ENCODE measurements around the gene CFAP65. TPM values are rescaled to one million over a fixed set of nuclear protein-coding genes. Genes with fewer than 3 reads are reported as not detected.

CFAP65 gene
- total RNA-seq, 1 donor from 2014 or later: 0.93 TPM

DNA sequence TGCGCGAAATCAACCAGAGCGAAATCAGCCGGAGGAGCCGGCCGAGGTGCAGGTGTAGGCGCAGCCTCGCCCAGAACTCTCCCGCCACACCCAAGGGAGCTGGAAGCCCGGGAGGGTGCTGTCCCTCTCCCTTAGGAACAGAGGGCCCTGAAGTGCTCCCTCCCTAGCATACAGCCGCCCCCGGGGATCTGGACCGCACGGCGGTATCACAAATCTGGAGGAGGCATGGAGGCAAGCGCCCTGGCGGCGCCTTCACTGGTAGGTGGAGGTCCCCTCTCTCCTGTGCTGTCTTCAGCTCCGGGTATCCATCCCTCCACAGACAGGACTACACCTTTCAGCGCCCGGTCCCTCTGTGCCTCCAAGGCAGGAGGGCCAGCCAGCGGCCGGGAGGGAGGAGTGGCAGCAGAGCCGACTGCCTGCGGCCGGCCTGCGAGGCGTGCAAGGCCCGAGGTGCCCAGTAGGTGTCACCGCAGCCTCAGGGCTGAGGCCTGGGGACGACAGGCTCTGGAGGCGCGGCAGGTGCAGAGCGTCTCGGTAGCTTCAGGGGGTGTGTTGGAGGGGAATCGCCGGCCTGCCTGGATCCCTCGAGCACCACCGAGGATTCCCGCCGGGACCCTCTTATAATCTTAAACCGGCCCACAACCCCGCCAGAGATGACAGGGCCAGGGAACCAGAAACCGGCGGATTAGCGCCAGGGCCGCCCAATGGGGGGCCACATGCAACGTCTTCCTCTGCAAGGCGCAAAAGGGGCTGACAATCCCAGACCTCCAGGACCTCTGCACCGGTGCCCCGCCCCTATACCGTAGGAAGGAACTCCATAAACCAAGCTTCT, 16.6 kb upstream of the CFAP65 start:
- DNase-seq (ENCODE audit: low read depth, low spot score): peak; percentile 62
- Mint-ChIP-seq H3K36me3 (ENCODE audit: low read depth) (no peaks in the 10 kb centered on the region), H3K27ac (ENCODE audit: unreplicated experiment) (no peak overlapping the region), H3K27me3 (ENCODE audit: low read depth) (peaks cover 83% of the 10 kb centered on the region), H3K4me3 (no peak overlapping the region), H3K4me1 (no peaks in the 10 kb centered on the region), H3K9me3 (no peaks in the 10 kb centered on the region)
- TF ChIP-seq, protein P1, sequence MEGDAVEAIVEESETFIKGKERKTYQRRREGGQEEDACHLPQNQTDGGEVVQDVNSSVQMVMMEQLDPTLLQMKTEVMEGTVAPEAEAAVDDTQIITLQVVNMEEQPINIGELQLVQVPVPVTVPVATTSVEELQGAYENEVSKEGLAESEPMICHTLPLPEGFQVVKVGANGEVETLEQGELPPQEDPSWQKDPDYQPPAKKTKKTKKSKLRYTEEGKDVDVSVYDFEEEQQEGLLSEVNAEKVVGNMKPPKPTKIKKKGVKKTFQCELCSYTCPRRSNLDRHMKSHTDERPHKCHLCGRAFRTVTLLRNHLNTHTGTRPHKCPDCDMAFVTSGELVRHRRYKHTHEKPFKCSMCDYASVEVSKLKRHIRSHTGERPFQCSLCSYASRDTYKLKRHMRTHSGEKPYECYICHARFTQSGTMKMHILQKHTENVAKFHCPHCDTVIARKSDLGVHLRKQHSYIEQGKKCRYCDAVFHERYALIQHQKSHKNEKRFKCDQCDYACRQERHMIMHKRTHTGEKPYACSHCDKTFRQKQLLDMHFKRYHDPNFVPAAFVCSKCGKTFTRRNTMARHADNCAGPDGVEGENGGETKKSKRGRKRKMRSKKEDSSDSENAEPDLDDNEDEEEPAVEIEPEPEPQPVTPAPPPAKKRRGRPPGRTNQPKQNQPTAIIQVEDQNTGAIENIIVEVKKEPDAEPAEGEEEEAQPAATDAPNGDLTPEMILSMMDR (conservative IDR thresholded peaks at IDR 0.05): peak; percentile 81

DNA sequence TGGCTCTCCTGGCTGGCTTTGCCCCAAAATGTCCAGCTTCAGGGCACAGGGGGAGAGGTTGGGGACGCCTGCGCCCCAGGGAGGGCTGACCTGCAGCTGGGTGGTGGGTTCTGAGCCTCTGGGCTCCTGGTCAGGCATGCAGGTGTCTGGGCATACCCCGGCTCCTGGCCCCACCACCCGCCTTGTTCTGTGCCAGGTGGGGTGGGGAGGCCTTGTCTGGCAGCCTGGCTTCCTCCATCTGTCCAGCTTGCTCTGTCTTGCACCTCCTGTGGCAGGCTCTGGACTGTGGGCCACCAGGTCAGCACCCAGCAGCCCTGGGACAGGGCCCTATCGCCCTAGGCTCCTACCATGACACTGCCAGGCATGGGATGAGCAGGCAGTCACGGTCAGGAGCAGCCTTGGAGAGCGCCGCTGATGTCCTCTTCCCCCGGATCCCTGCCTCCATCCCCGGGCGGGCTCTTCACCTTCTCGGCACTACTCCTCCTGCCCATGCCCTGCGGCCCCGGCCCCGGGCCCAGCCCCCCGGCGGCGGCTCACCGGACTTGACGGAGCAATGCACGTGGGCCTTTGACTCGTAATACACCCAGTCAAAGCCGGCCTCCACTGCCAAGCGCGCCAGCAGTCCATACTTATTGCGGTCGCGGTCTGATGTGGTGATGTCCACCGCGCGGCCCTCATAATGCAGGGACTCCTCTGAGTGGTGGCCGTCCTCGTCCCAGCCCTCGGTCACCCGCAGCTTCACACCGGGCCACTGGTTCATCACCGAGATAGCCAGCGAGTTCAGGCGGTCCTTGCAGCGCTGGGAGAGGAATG, 15.8 kb upstream of the CFAP65 start:
- no peaks in the 10 kb centered on the region for H3K36me3 Mint-ChIP-seq (ENCODE audit: low read depth)
- H3K27ac Mint-ChIP-seq (ENCODE audit: unreplicated experiment): no peak overlapping the region
- TF ChIP-seq, protein P1 (conservative IDR thresholded peaks at IDR 0.05): no peak
- peaks cover 83% of the 10 kb centered on the region for H3K27me3 Mint-ChIP-seq (ENCODE audit: low read depth)
- no peak overlapping the region for H3K4me3 Mint-ChIP-seq
- DNase-seq (ENCODE audit: low read depth, low spot score): no peak
- no peaks in the 10 kb centered on the region for H3K4me1 Mint-ChIP-seq
- no peaks in the 10 kb centered on the region for H3K9me3 Mint-ChIP-seq

DNA sequence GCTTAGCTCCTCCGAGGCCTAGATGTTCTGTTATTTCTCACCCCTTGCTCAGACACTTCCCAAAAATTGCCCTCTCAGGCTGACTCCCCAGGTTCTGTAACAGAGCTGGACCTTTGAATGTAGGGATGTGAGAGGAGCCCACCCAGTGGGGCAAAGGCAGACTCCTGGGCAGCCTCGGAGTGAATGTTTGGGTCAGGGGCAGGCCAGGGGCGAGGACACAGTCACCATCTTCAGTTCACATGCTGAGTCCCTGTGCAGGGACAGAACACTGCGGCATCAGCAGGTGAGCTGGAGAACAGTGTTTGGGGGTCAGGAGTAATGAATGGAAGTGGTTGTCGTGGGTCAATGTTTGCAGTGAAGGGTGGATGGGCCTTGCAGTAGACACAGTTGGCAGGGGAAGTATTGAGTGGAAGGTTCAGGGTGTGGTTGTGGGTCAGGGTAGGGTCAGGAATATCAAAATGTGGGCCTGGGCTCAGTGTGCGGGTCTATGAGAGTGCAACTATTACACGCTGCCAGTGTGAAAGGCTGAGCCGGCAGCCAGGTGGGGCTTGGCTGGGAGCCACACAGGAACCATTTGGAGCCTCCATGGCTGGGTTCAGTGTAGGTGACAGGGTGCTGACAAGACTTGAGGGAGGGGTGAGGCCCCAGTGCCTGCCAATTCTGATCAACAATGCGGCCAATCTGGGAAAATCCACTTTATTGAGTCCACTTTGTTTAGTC, 15.0 kb upstream of the CFAP65 start:
- no peak for DNase-seq (ENCODE audit: low read depth, low spot score)
- Mint-ChIP-seq H3K9me3 (no peaks in the 10 kb centered on the region), H3K4me1 (no peaks in the 10 kb centered on the region), H3K36me3 (ENCODE audit: low read depth) (no peaks in the 10 kb centered on the region), H3K27ac (ENCODE audit: unreplicated experiment) (no peak overlapping the region), H3K4me3 (no peak overlapping the region), H3K27me3 (ENCODE audit: low read depth) (peaks cover 81% of the 10 kb centered on the region)
- TF ChIP-seq, protein P1 (conservative IDR thresholded peaks at IDR 0.05): no peak

DNA sequence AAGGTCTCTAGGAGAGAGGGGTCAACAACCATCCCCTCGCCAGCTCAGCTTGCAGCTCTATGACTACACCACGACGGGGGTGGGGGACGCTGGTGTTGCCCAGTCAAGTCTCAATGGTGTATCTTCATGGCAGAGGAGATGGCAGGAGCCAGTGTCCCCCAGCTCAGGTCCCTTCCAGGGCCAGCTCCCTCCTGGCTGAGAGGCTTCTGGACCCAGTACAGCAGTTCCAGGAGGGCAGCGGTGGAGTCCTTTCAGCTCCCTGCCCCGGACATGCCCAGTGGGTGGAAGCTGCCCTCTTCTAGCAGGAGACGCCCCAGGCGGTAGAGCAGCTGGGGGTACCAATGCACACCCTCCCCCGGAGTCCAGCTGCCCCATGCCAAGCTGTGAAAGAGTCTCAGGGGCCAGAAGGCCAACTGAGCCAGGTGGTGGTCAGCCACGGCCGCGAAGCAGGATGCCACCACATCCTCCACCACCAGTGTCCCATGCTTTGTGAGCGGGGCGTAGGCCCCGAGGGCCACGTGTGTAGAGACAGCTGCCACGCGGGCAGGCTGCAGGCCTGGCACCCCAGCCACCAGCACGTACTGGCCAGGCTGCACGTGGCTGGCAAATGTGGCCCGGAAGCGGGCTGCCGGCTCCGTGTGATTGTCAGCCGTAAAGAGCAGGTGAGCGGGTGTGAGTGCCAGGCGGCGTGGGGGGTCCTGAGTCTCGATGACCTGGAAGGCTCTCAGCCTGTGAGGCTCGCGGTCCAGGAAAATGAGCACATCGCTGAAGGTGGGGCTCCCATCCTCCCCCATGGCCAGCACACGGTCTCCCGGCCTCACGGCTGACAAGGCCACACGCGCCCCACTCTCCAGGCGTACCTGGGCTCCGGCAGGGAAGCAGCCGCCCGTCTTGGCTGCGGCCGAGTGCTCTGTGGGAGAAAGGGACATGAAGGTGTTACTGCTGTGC, 13.9 kb upstream of the CFAP65 start:
- Mint-ChIP-seq H3K4me1 (no peaks in the 10 kb centered on the region), H3K36me3 (ENCODE audit: low read depth) (no peaks in the 10 kb centered on the region), H3K9me3 (no peaks in the 10 kb centered on the region), H3K4me3 (no peak overlapping the region), H3K27ac (ENCODE audit: unreplicated experiment) (no peak overlapping the region), H3K27me3 (ENCODE audit: low read depth) (peaks cover 89% of the 10 kb centered on the region)
- TF ChIP-seq, protein P1 (conservative IDR thresholded peaks at IDR 0.05): no peak
- no peak for DNase-seq (ENCODE audit: low read depth, low spot score)

All from neural crest cell (in vitro differentiated cells).